Measurements from ENCODE around the gene ERC1. TPM values are rescaled to one million over a fixed set of nuclear protein-coding genes. Genes with fewer than 3 reads are reported as not detected.

ERC1 gene
- total RNA-seq, 1 donor from 2014 or later: 56.5 TPM

DNA sequence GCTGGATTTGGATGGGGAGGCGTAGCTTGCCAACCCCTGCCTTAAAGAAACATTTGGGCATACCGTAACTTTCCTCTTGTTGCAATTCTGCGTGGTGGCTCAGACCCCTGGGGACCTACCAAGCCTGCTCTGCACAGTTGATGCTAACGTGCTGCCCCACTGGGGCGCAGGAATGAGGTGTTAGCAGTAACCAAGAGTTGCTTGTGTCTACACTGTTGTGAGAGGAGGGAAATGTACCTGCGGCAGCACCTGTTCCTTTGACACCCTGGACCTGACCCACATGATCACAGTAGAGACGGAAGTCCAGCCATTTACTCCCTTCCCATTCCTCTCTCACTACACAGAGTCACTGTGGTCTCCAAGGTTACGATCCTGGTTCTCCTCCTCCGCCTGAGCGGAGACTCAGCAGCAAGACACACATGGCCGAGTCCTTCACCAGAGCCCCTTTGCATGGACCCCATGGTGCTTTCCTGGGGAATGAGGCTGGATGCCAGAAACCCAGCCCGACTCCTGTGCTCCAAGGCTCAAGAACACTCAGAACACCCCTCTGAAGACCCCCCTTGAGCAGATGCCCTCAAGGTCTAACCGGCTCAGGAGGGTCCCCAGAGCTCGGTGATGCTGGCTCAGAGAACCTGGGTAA, 518.5 kb downstream of the ERC1 start:
- Histone ChIP-seq H3K27ac (no peak overlapping the region), H3K4me1 (no peaks in the 10 kb centered on the region), H3K27me3 (no peaks in the 10 kb centered on the region), H3K9me3 (no peaks in the 10 kb centered on the region), H3K36me3 (no peaks in the 10 kb centered on the region), H3K4me3 (no peak overlapping the region)
- intact Hi-C loops (cut with DNase I): no loop called here
- no peak for DNase-seq (ENCODE audit: extremely low spot score in 2 of 2)
- TF ChIP-seq, protein P1, sequence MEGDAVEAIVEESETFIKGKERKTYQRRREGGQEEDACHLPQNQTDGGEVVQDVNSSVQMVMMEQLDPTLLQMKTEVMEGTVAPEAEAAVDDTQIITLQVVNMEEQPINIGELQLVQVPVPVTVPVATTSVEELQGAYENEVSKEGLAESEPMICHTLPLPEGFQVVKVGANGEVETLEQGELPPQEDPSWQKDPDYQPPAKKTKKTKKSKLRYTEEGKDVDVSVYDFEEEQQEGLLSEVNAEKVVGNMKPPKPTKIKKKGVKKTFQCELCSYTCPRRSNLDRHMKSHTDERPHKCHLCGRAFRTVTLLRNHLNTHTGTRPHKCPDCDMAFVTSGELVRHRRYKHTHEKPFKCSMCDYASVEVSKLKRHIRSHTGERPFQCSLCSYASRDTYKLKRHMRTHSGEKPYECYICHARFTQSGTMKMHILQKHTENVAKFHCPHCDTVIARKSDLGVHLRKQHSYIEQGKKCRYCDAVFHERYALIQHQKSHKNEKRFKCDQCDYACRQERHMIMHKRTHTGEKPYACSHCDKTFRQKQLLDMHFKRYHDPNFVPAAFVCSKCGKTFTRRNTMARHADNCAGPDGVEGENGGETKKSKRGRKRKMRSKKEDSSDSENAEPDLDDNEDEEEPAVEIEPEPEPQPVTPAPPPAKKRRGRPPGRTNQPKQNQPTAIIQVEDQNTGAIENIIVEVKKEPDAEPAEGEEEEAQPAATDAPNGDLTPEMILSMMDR (IDR thresholded peaks at IDR 0.05): no peak
- TF ChIP-seq POLR2A (IDR thresholded peaks at IDR 0.05): no peak
- TF ChIP-seq POLR2AphosphoS5 (IDR thresholded peaks at IDR 0.05; ENCODE audit: insufficient read depth in 1 of 2, low read depth in 1 of 2): no peak

DNA sequence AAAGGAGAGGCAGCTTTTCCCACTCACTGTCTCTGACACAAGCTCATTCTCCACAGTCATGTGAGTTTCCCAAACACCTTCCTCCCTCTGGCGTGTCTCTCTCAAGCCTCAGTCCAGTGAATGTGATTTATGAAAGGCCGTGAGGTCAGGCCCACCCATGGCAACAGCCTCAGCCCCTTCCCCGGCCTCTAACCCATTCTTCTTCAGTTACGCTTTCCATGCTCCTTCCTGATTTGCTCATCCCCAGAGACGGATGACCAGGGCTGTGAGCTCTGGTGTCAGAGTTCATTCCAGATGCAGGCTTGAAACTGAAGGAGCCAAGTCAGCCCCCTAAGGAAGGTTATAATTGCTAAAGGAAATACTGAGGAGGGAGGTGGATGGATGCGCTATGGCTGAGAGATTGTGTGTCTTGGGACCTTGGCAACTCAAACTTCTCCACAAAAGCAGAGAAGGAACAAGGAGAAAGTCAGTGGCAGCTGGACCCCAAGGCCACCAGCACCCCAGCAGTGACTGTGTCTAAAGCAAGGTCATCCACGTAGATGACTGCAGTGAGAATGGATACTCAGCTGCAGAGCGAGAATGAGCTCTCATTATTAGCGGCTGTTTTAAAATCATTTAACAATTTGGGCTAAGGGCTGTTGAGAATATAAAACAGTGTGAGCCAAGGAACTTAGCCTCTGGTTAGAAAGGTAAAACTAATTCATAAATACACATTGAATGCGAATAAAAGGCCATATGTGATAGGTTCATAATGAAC, 519.2 kb downstream of the ERC1 start:
- Histone ChIP-seq H3K4me1 (no peaks in the 10 kb centered on the region), H3K36me3 (no peaks in the 10 kb centered on the region), H3K27ac (no peak overlapping the region), H3K27me3 (no peaks in the 10 kb centered on the region), H3K4me3 (no peak overlapping the region), H3K9me3 (no peaks in the 10 kb centered on the region)
- DNase-seq (ENCODE audit: extremely low spot score in 2 of 2): no peak
- TF ChIP-seq POLR2AphosphoS5 (IDR thresholded peaks at IDR 0.05; ENCODE audit: insufficient read depth in 1 of 2, low read depth in 1 of 2): no peak
- intact Hi-C loops (cut with DNase I): no loop called here

DNA sequence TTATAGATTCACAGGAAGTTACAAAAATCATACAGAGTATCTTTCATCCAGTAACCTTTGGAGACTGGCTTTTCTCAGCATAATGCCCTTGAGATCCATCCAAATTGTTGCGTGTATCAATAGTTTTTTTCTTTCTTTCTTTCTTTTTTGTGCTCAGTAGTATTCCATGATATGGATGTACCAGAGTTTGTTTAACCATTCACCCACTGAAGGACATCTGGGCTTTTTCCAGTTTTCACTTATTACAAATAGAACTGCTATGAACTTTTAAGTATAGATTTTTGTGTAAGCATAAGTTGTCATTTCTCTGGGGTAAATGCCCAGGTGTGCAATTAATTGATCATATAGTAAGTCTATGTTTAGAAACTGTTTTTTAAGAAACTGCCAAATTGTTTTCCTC, 524.0 kb downstream of the ERC1 start:
- Histone ChIP-seq H3K4me3 (no peak overlapping the region), H3K27me3 (no peaks in the 10 kb centered on the region), H3K4me1 (peaks cover 16% of the 10 kb centered on the region), H3K27ac (no peak overlapping the region), H3K9me3 (no peaks in the 10 kb centered on the region), H3K36me3 (no peaks in the 10 kb centered on the region)
- intact Hi-C loops (cut with DNase I): no loop called here
- no peak for TF ChIP-seq POLR2AphosphoS5 (IDR thresholded peaks at IDR 0.05; ENCODE audit: insufficient read depth in 1 of 2, low read depth in 1 of 2)
- TF ChIP-seq, protein P1 (IDR thresholded peaks at IDR 0.05): no peak
- TF ChIP-seq POLR2A (IDR thresholded peaks at IDR 0.05): no peak
- DNase-seq (ENCODE audit: extremely low spot score in 2 of 2): no peak

DNA sequence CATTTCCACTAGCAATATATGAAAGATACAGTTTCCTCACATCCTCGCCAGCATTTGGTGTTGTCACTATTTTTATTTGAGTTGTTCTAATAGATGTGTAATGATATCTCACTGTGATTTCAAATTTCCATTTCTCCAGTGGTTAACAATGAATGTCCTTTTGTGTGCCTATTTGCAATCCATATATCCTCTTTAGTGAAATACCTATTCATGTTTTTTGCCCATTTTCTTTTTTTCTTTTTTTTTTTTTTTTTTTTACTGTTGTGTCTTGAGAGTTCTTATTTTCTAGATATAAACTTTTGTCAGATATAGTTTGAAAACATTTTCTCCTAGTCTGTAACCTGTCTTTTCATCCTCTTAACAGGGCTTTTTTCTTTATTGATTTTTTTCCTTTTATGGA, 524.4 kb downstream of the ERC1 start:
- Histone ChIP-seq H3K4me3 (no peak overlapping the region), H3K4me1 (peaks cover 16% of the 10 kb centered on the region), H3K27ac (no peak overlapping the region), H3K36me3 (no peaks in the 10 kb centered on the region), H3K9me3 (no peaks in the 10 kb centered on the region), H3K27me3 (no peaks in the 10 kb centered on the region)
- TF ChIP-seq, protein P1 (IDR thresholded peaks at IDR 0.05): no peak
- no peak for TF ChIP-seq POLR2AphosphoS5 (IDR thresholded peaks at IDR 0.05; ENCODE audit: insufficient read depth in 1 of 2, low read depth in 1 of 2)
- no peak for TF ChIP-seq POLR2A (IDR thresholded peaks at IDR 0.05)
- intact Hi-C loops (cut with DNase I): no loop called here
- DNase-seq (ENCODE audit: extremely low spot score in 2 of 2): no peak

DNA sequence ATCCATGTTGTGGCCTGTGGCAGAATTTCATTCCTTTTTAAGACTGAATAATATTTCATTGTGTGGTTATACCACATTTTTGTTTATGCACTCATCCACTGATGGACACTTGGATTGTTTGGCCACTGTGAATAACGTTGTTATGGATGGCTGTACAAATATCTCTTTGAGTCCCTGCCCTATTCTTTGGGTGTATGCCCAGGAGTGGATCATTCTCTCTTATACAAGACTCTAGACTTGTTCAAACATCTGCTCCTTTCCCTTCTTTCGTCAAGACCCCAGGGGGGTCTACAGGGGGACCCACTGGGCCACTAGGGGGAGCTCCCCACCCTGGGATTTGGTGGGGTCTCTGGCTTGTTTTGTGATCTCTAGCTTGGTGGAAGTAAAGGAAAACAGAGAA, 526.0 kb downstream of the ERC1 start:
- Histone ChIP-seq H3K4me3 (no peak overlapping the region), H3K4me1 (peaks cover 16% of the 10 kb centered on the region), H3K36me3 (no peaks in the 10 kb centered on the region), H3K27ac (no peak overlapping the region), H3K27me3 (no peaks in the 10 kb centered on the region), H3K9me3 (no peaks in the 10 kb centered on the region)
- no peak for DNase-seq (ENCODE audit: extremely low spot score in 2 of 2)
- intact Hi-C loops (cut with DNase I): no loop called here
- TF ChIP-seq POLR2AphosphoS5 (IDR thresholded peaks at IDR 0.05; ENCODE audit: insufficient read depth in 1 of 2, low read depth in 1 of 2) (no peak), POLR2A (IDR thresholded peaks at IDR 0.05) (no peak)
- TF ChIP-seq, protein P1 (IDR thresholded peaks at IDR 0.05): no peak

Data from vagina (tissue), 2 donors.